CD4-positive, alpha-beta T cell treated with Interleukin-15 for 4 hours (primary cell): ENCODE results near the gene STAB1.

ENCODE experiments used
- DNase-seq: peaks from one replicate; pipeline ENCODE4 v3.0.0-alpha.2; 2020; ENCODE audit warnings: low spot score

STAB1 gene

DNA sequence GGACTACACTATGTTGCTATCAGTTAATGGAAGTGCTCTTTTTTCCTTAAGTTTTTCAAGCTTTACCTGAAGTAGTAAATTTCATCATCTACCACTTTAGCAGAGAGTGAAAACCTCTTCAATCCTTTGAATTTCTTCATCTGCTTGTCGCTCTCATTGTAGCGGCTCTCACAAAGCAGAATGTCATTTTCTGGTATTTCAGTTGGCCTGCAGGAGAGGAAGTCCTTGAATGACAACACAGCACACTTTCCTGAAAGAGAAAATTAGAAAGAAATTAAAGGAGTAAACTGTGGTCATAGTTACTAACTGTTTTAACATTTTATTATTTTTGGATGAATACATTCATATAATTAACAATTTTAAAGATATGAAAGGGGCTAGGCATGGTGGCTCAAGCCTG is 68.8 kb downstream of the STAB1 start:
- DNase-seq, result no peak

- DNase-seq, result no peak
Measured at GRCh38 chr3:52568069-52568468, 72.9 kb downstream of the STAB1 start.

GRCh38 chr3:52570076-52570475 is 74.9 kb downstream of the STAB1 start:
- DNase-seq, result no peak

DNA sequence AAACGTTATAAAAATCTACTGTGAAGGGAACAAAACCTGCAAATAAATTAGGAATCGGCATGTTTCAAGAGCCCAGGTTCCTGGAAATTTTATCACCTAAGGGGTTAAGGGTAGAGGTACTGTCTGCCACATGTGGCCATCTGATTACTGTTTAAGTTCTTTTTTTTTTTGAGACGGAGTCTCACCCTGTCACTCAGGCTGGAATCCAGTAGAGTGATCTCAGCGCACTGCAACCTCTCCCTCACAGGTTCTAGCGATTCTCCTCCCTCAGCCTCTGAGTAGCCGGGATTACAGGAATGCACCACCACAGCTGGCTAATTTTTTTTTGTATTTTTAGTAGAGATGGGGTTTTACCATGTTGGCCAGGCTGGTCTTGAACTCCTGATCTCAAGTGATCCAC is 77.1 kb downstream of the STAB1 start:
- DNase-seq, result no peak
